HEK293T (cell line): ENCODE results near the gene GPATCH3.
"Not testable (repeated sequence)": the region's sequence is repeated elsewhere in the genome, so short reads cannot be mapped to it uniquely, and the experiment has no call there.

Source experiments
- CTCF ChIA-PET: fragments of 350-600 bp; formaldehyde crosslinking; extraction: SDS; loops from one replicate; lab custom pipeline; 2021; ENCODE audit warnings: antibody characterized with exemption, inconsistent platforms; lab: Yijun Ruan, JAX
- POLR2A ChIA-PET: fragments of 350-600 bp; formaldehyde crosslinking; extraction: SDS; loops from one replicate; lab custom pipeline; 2020; ENCODE audit warnings: antibody characterized with exemption, inconsistent platforms; lab: Yijun Ruan, JAX
- DNase-seq: peaks from one replicate; pipeline ENCODE4 v3.0.0; 2012; ENCODE audit warnings: mixed read lengths; ENCODE audit errors: extremely low spot score
- ARNT ChIP-seq: fragments of 450-650 bp; IDR thresholded peaks from 2 replicates; pipeline ENCODE4 v1.6.1; 2017; ENCODE audit warnings: mild to moderate bottlenecking
- BHLHE40 ChIP-seq: fragments of 450-650 bp; IDR thresholded peaks from 2 replicates; pipeline ENCODE4 v1.6.1; 2016; ENCODE audit warnings: mild to moderate bottlenecking, moderate library complexity, borderline replicate concordance
- CTBP1 ChIP-seq: fragments of 450-650 bp; IDR thresholded peaks from 2 replicates; pipeline ENCODE4 v1.6.1; 2016; ENCODE audit warnings: borderline replicate concordance
- ELF4 ChIP-seq: fragments of 450-650 bp; IDR thresholded peaks from 2 replicates; pipeline ENCODE4 v1.6.1; 2017; ENCODE audit warnings: antibody characterized with exemption
- FOXA1 ChIP-seq: fragments of 450-650 bp; IDR thresholded peaks from 2 replicates; pipeline ENCODE4 v1.6.1; 2016; ENCODE audit warnings: mild to moderate bottlenecking
- FOXK2 ChIP-seq: fragments of 450-650 bp; IDR thresholded peaks from 2 replicates; pipeline ENCODE4 v1.6.1; 2016; ENCODE audit warnings: mild to moderate bottlenecking
- FOXM1 ChIP-seq: fragments of 450-650 bp; IDR thresholded peaks from 2 replicates; pipeline ENCODE4 v1.6.1; 2017; ENCODE audit warnings: mild to moderate bottlenecking, borderline replicate concordance
- HDGF ChIP-seq: fragments of 450-650 bp; IDR thresholded peaks from 2 replicates; pipeline ENCODE4 v1.6.1; 2017; ENCODE audit warnings: antibody characterized with exemption, borderline replicate concordance
- L3MBTL2 ChIP-seq: fragments of 450-650 bp; conservative IDR thresholded peaks from 2 replicates; pipeline ENCODE4 v1.6.1; 2016; ENCODE audit warnings: mild to moderate bottlenecking
- LEF1 ChIP-seq: fragments of 450-650 bp; IDR thresholded peaks from 2 replicates; pipeline ENCODE4 v1.6.1; 2017; ENCODE audit warnings: mild to moderate bottlenecking, borderline replicate concordance
- NFRKB ChIP-seq: fragments of 450-650 bp; IDR thresholded peaks from 2 replicates; pipeline ENCODE4 v1.6.1; 2016; ENCODE audit warnings: mild to moderate bottlenecking, moderate library complexity
- SP1 ChIP-seq: fragments of 450-650 bp; IDR thresholded peaks from 2 replicates; pipeline ENCODE4 v1.6.1; 2017
- SUZ12 ChIP-seq: fragments of 450-650 bp; IDR thresholded peaks from 2 replicates; pipeline ENCODE4 v1.6.1; 2016; ENCODE audit warnings: mild to moderate bottlenecking
- TARDBP ChIP-seq: fragments of 450-650 bp; IDR thresholded peaks from 2 replicates; pipeline ENCODE4 v1.6.1; 2016
- ZNF384 ChIP-seq: fragments of 450-650 bp; IDR thresholded peaks from 2 replicates; pipeline ENCODE4 v1.6.1; 2016
- TF ChIP-seq, protein P1 (sequence below): fragments of 450-650 bp; IDR thresholded peaks from 2 replicates; pipeline ENCODE4 v1.6.1; 2016

GPATCH3 gene, protein sequence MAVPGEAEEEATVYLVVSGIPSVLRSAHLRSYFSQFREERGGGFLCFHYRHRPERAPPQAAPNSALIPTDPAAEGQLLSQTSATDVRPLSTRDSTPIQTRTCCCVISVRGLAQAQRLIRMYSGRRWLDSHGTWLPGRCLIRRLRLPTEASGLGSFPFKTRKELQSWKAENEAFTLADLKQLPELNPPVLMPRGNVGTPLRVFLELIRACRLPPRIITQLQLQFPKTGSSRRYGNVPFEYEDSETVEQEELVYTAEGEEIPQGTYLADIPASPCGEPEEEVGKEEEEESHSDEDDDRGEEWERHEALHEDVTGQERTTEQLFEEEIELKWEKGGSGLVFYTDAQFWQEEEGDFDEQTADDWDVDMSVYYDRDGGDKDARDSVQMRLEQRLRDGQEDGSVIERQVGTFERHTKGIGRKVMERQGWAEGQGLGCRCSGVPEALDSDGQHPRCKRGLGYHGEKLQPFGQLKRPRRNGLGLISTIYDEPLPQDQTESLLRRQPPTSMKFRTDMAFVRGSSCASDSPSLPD

DNA sequence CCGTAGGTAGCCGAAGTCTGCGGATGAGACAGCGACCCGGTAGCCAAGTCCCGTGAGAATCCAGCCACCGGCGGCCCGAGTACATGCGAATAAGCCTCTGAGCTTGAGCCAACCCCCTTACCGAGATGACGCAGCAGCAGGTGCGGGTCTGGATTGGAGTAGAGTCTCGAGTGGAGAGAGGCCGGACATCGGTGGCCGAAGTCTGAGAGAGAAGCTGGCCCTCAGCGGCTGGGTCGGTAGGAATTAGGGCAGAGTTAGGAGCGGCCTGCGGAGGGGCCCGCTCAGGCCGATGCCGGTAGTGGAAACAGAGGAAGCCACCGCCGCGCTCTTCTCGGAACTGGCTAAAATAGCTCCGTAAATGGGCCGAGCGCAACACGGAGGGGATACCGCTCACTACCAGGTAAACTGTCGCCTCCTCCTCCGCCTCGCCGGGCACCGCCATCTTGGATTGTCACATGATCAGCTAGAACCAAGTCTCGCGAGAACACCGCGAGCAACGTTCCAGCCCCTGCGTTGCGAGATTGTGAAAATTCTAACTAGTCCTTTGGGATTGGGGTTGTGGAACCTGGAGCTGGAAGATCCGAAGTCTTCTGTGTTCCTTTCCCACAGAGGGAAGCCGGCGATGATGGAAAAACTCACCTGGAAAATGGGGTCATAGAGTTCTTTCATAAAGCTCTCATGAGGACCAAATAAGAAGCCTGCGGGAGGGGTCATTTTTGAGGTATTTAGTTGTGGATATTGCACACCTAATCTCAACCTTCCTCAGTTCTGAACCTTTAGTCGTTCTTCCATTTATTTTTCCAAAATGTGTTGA is at the start of gene GPATCH3:
Gene GPATCH3, minus strand, starts transcription at position 467 of the 814 bp plus-strand sequence. Its CDS starts 25 bp downstream, at position 442.
- no peak for TF ChIP-seq LEF1
- TF ChIP-seq FOXM1, result 0 out of 2 replicates have a peak, but pooled peaks have one; percentile 11
- peak; percentile 76; the same call in 1 of the 2 replicates for TF ChIP-seq SP1
- TF ChIP-seq ELF4, result peak; percentile 84
- no peak for TF ChIP-seq BHLHE40
- TF ChIP-seq NFRKB, result peak; percentile 84
- ChIA-PET POLR2A (interaction anchor here (0.6 to 4.1 kb wide), 21 partner anchors 8 to 912 kb away, joined by 3 to 64 read pairs (median 4); partner anchors contain the start of genes GPN2, NR0B2 and NUDC), CTCF (no interaction called here)
- DNase-seq, result peak; percentile 94

DNA sequence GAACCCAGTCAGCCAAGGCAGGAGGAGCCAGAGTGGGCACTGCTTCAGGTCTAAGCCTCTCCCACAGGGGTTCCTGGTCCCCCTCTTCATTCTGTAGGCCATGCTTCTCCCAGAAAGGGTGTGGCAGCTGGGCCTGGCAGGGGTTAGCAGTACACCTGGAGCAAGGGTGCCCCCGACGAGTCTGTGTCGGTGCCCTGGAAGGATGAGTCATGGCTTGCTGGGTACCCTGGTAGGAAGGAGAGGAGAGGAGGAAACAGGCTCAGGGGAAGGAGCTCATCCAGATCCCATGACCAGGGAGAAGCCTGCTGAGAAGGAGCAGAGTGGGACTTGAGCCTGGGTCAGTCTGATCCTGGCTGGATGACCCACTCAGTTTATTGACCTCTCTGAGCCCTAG is 49.7 kb upstream of the GPATCH3 start:
- DNase-seq, result no peak
- ChIA-PET POLR2A (no interaction called here), CTCF (no interaction called here)
- TF ChIP-seq ELF4, result no peak

DNA sequence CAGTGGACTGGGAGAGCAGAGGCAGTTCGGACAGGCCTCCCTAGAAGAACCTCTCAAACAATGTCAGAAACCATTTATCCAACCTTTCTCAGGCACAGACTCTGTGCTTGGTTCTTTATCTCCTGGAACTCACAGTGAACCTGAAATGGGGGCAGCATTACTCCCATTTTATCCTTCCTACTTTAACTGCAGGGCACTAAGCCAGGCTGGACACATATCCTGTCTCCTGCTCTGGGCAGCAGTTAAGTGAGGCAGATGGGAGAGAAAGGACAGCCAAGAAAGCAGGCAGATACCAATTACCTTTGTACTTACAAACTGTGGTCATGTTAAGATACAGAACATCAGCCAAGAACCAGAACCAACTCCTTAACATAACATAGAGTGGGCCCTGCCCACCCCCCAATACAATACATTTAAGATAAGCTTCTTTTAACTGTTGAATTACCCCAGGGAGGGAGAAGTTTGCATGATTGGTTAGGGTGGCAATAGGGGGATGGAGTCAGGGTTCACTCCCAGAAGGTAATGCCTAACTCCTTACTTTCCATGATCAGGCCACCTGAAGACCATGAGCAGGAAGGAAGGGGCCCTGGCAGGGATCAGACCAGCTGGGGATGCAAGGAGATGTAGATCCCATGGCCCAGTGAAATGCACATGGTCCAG is 49.1 kb upstream of the GPATCH3 start:
- no peak for DNase-seq
- POLR2A ChIA-PET, result no interaction called here
- TF ChIP-seq BHLHE40 (no peak), FOXA1 (no peak), FOXK2 (no peak), ARNT (no peak), HDGF (no peak), FOXM1 (no peak), SP1 (no peak), CTBP1 (no peak), TARDBP (no peak)
- CTCF ChIA-PET, result no interaction called here

DNA sequence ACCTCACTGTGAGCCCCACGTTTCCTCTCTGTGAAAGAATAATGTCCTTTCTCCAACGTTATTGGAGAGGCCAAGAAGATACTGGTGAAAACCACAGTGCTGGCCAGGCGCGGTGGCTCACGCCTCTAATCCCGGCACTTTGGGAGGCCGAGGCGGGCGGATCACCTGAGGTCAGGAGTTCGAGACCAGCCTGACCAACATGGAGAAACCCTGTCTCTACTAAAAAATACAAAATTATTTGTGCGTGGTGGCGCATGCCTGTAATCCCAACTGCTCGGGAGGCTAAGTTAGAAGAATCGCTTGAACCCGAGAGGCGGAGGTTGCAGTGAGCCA is 48.4 kb upstream of the GPATCH3 start:
- DNase-seq, CTCF ChIA-PET, POLR2A ChIA-PET: not testable (repeated sequence)

DNA sequence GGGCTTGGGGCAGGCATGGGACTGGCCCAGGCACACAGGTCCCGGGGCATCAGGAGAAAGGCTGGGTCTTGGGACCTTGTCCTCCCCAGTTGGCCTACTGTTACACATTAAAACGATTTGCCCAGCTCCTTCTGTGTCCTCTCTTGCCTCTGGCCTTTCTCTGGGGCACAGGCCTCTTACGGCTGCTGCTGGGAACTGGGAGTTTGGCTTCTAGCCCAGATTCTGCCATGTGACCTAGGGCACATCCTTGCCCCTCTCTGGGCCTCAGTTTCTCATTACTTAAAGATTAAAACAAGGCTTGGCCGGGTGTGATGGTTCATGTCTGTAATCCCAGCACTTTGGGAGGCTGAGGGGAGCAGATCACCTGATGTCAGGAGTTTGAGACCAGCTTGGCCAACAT is 46.0 kb upstream of the GPATCH3 start:
- ChIA-PET CTCF (no interaction called here), POLR2A (interaction anchor here (0.9 to 1.2 kb wide), 2 partner anchors 9 to 14 kb away, joined by 3 read pairs; partner anchors contain the start of gene KDF1)
- TF ChIP-seq, protein P1, sequence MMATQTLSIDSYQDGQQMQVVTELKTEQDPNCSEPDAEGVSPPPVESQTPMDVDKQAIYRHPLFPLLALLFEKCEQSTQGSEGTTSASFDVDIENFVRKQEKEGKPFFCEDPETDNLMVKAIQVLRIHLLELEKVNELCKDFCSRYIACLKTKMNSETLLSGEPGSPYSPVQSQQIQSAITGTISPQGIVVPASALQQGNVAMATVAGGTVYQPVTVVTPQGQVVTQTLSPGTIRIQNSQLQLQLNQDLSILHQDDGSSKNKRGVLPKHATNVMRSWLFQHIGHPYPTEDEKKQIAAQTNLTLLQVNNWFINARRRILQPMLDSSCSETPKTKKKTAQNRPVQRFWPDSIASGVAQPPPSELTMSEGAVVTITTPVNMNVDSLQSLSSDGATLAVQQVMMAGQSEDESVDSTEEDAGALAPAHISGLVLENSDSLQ, result no peak
- no peak for DNase-seq

DNA sequence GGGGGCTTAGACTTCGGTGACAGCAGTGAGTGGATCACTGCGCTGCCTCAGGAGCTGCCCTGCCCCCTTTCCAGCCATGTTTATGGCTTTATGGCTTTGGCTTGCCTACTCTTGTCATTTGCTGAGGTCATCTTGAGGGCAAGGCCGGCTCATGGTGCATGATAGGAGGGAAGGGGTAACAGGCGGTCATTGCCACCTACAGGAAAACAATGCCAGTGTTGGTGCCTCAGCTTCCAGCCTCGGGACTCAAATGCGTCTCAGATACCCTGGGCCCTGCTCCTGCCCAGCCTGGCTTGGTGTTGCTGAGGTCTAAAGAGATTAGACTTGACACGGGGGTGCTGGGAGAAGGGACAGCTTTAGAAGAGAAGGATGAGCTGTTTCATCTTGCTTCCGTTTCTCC is 45.5 kb upstream of the GPATCH3 start:
- no peak for DNase-seq
- TF ChIP-seq SP1, result no peak
- no peak for TF ChIP-seq SUZ12
- TF ChIP-seq BHLHE40, result no peak
- no peak for TF ChIP-seq FOXA1
- TF ChIP-seq HDGF, result no peak
- no peak for TF ChIP-seq NFRKB
- no peak for TF ChIP-seq L3MBTL2
- CTCF ChIA-PET, result no interaction called here
- POLR2A ChIA-PET, result interaction anchor here (0.9 to 1.2 kb wide), 2 partner anchors 8 to 15 kb away, joined by 3 read pairs; partner anchors contain the start of gene KDF1

DNA sequence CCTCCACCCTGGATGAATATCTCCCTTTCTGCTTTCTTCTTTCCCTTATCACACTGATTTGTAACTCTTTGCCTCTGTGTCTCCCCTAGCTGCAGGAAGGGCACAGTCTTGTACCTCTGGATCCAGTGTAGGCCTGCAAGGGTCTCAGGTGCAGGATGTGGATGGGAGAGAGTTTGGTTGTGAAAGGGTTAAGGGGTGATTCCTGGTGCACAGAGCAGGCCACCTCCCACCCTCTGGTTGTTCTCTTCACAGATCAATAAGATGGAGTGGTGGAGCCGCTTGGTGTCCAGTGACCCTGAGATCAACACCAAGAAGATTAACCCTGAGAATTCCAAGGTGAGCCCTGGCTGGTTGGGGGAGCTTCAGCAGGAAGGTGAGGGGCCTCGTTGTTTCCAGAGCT is 44.9 kb upstream of the GPATCH3 start:
- no peak for TF ChIP-seq ELF4
- TF ChIP-seq, protein P1, result no peak
- TF ChIP-seq TARDBP, result no peak
- TF ChIP-seq BHLHE40, result no peak
- TF ChIP-seq FOXK2, result no peak
- no peak for TF ChIP-seq FOXA1
- TF ChIP-seq CTBP1, result no peak
- no peak for TF ChIP-seq FOXM1
- TF ChIP-seq L3MBTL2, result no peak
- no peak for TF ChIP-seq ARNT
- no peak for TF ChIP-seq SUZ12
- TF ChIP-seq SP1, result no peak
- TF ChIP-seq HDGF, result no peak
- TF ChIP-seq NFRKB, result no peak
- TF ChIP-seq ZNF384, result no peak
- no peak for TF ChIP-seq LEF1
- ChIA-PET POLR2A (no interaction called here), CTCF (no interaction called here)
- no peak for DNase-seq
